HepG2 (cell line): ENCODE data around the gene NEK7. TPM values are rescaled to one million over a fixed set of nuclear protein-coding genes. Genes with fewer than 3 reads are reported as not detected.

ENCODE experiments used
- ATAC-seq: fragments of 200-7000 bp; cut with Tn5 transposase; 3 replicates; pipeline ENCODE4 v1.9.1; 2020; ENCODE audit warnings: mild to moderate bottlenecking, moderate library complexity
- BruUV-seq: library from RNA; stranded (reverse); fragments of 400-500 nt; replicated peaks from 2 replicates; lab custom pipeline; 2021; lab: Mats Ljungman, UMichigan
- CTCF ChIA-PET: fragments of 300-600 bp; formaldehyde crosslinking; extraction: SDS; loops from one replicate; lab custom pipeline; 2021; ENCODE audit warnings: low total read pairs, inconsistent platforms, low intra/inter-chr PET ratio; lab: Yijun Ruan, JAX
- POLR2A ChIA-PET: fragments of 350-600 bp; sonication (Branson Sonifier 250); formaldehyde crosslinking; loops from one replicate; lab custom pipeline; 2020; ENCODE audit warnings: antibody characterized with exemption, inconsistent platforms; lab: Yijun Ruan, JAX
- DNase-seq: peaks from one replicate; pipeline ENCODE4 v3.0.0-alpha.2; 2015; ENCODE audit warnings: low spot score
- FAIRE-seq: peaks from 3 replicates; lab custom pipeline; 2011; peaks lifted over from hg19 to GRCh38; lab: Jason Lieb, UNC
- H2AFZ ChIP-seq: one replicate; pipeline ENCODE4 v1.6.1; 2011; ENCODE audit warnings: low read length, inconsistent platforms
- H3K27ac ChIP-seq: fragments of 300-600 bp; 3 replicates; pipeline ENCODE4 v1.8.0; 2011; ENCODE audit warnings: mixed run types, mild to moderate bottlenecking, mixed read lengths, low read length, inconsistent platforms; ENCODE audit not compliant: insufficient read depth; ENCODE audit errors: extremely low read length
- H3K27me3 ChIP-seq, 2 experiments: fragments of 200-600 bp in 1 of 2; 2 replicates in 1 of 2; 3 replicates in 1 of 2; pipeline versions ENCODE4 v1.6.0 to v1.8.0; 2011; ENCODE audit warnings: low read length in 2 of 2, mild to moderate bottlenecking in 2 of 2, moderate library complexity in 2 of 2, inconsistent platforms in 1 of 2; ENCODE audit not compliant: insufficient read depth in 2 of 2, control insufficient read depth in 1 of 2
- H3K36me3 ChIP-seq, 2 experiments: fragments of 200-600 bp in 1 of 2; replicated peaks in 1 of 2; 2 replicates in 1 of 2; 3 replicates in 1 of 2; pipeline versions ENCODE4 v1.5.1 to v1.8.0; 2011; ENCODE audit warnings: low read length in 2 of 2, inconsistent platforms in 1 of 2; ENCODE audit not compliant: insufficient read depth in 2 of 2, control insufficient read depth in 1 of 2
- H3K4me1 ChIP-seq: 2 replicates; pipeline ENCODE4 v1.5.1; 2012; ENCODE audit warnings: low read length, inconsistent platforms; ENCODE audit not compliant: insufficient read depth
- H3K4me2 ChIP-seq: 2 replicates; pipeline ENCODE4 v1.6.0; 2011; ENCODE audit warnings: low read depth, low read length, inconsistent platforms
- H3K4me3 ChIP-seq, 3 experiments: fragments of 200-600 bp in 1 of 3; sonication (generic), shearing (Covaris generic) in 1 of 3; replicated peaks in 1 of 3; 2 replicates each; pipeline ENCODE4 v1.5.1; 2011 to 2016; ENCODE audit warnings: low read length in 3 of 3, inconsistent platforms in 2 of 3, low read depth in 2 of 3, mild to moderate bottlenecking in 2 of 3, control low read depth in 1 of 3, mixed read lengths in 1 of 3; ENCODE audit not compliant: insufficient read depth in 1 of 3
- H3K79me2 ChIP-seq: one replicate; pipeline ENCODE4 v1.6.1; 2011; ENCODE audit warnings: low read length, inconsistent platforms; ENCODE audit not compliant: insufficient read depth
- H3K9ac ChIP-seq: 2 replicates; pipeline ENCODE4 v1.6.0; 2011; ENCODE audit warnings: mild to moderate bottlenecking, low read depth, low read length, inconsistent platforms; ENCODE audit not compliant: insufficient read depth
- H3K9me3 ChIP-seq: 2 replicates; pipeline ENCODE4 v1.5.1; 2012; ENCODE audit warnings: mild to moderate bottlenecking, low read length
- H4K20me1 ChIP-seq: 2 replicates; pipeline ENCODE4 v1.6.0; 2011; ENCODE audit warnings: inconsistent platforms, mild to moderate bottlenecking, low read length, moderate library complexity; ENCODE audit not compliant: insufficient read depth
- ETS1 ChIP-seq: sonication (generic); formaldehyde crosslinking; IDR thresholded peaks from 2 replicates; pipeline ENCODE4 v1.4.0; 2020; ENCODE audit warnings: missing genetic modification reagents
- FOXA3 ChIP-seq: IDR thresholded peaks from 2 replicates; pipeline ENCODE4 v1.6.1; 2016; ENCODE audit warnings: missing genetic modification reagents, missing compliant biosample characterization
- GATAD1 ChIP-seq: IDR thresholded peaks from 2 replicates; pipeline ENCODE4 v1.6.1; 2016; ENCODE audit warnings: missing genetic modification reagents, missing compliant biosample characterization
- HNF1A ChIP-seq, 2 experiments: sonication (generic) in 1 of 2; formaldehyde crosslinking in 1 of 2; IDR thresholded peaks; 2 replicates each; pipeline versions ENCODE4 v1.4.0 to v1.6.1; 2016 to 2020; ENCODE audit warnings: borderline replicate concordance in 1 of 2, low read depth in 1 of 2, mild to moderate bottlenecking in 1 of 2, missing genetic modification reagents in 1 of 2
- MLLT10 ChIP-seq: sonication (generic); formaldehyde crosslinking; IDR thresholded peaks from 2 replicates; pipeline ENCODE4 v1.4.0; 2020; ENCODE audit warnings: missing genetic modification reagents
- MYC ChIP-seq: sonication (generic); formaldehyde crosslinking; IDR thresholded peaks from 2 replicates; pipeline ENCODE4 v1.9.0; 2021; ENCODE audit warnings: missing genetic modification reagents, borderline replicate concordance
- NFATC3 ChIP-seq: sonication (generic); formaldehyde crosslinking; IDR thresholded peaks from 2 replicates; pipeline ENCODE4 v1.5.1; 2020; ENCODE audit warnings: mild to moderate bottlenecking, missing genetic modification reagents
- PRDM15 ChIP-seq: sonication (generic); formaldehyde crosslinking; IDR thresholded peaks from 2 replicates; pipeline ENCODE4 v1.4.0; 2020; ENCODE audit warnings: missing genetic modification reagents
- THAP7 ChIP-seq: sonication (generic); formaldehyde crosslinking; IDR thresholded peaks from 2 replicates; pipeline ENCODE4 v1.8.1; 2023; ENCODE audit warnings: mild to moderate bottlenecking, missing genetic modification reagents
- UBTF ChIP-seq: sonication (generic); formaldehyde crosslinking; IDR thresholded peaks from 2 replicates; pipeline ENCODE4 v1.4.0; 2020; ENCODE audit warnings: mild to moderate bottlenecking, missing genetic modification reagents
- YEATS4 ChIP-seq: sonication (generic); formaldehyde crosslinking; IDR thresholded peaks from 2 replicates; pipeline ENCODE4 v1.4.0; 2020; ENCODE audit warnings: missing genetic modification reagents, borderline replicate concordance
- ZMAT3 ChIP-seq: sonication (generic); formaldehyde crosslinking; conservative IDR thresholded peaks from 2 replicates; pipeline ENCODE4 v1.7.0; 2021; ENCODE audit warnings: missing genetic modification reagents
- WGBS: methylation state at CpG from one replicate; pipeline ENCODE4 v1.1.6; 2017; ENCODE audit warnings: low lambda C conversion rate; 5-methylcytosine and 5-hydroxymethylcytosine counted together
- in situ Hi-C: cut with HindIII; loops from 2 replicates; pipeline ENCODE4 v1.10.0; 2017; ENCODE audit warnings: low pct_unique_long_range_greater_than_20kb; ENCODE audit not compliant: extremely low pct_ligation_motif_present
- intact Hi-C: fragments of 100-400 bp; cut with micrococcal nuclease; formaldehyde crosslinking; loops from one replicate; pipeline ENCODE4 v1.10.0; 2022; ENCODE audit not compliant: unreplicated experiment
- polyA plus RNA-seq, 8 experiments: library from polyadenylated mRNA; depleted of rRNA in 3 of 8; stranded (reverse) in 7 of 8; unstranded in 1 of 8; fragments of >200 nt; fragmentation: Illumina TruSeq in 4 of 8; extraction: Trizol in 4 of 8; gene quantifications; 2 replicates each; pipeline versions ENCODE4 v1.2.1 to v1.2.3, GENCODE V29; 2011 to 2016; ENCODE audit warnings: low read depth in 4 of 8, missing spikeins in 1 of 8, mixed read lengths in 1 of 8; ENCODE audit not compliant: insufficient read depth in 1 of 8
- total RNA-seq, 5 experiments: library from RNA; depleted of rRNA; stranded (reverse); fragments of >200 nt; fragmentation: Illumina TruSeq; extraction: Trizol; gene quantifications; 2 replicates each; pipeline ENCODE4 v1.2.3, GENCODE V29; 2016; ENCODE audit warnings: low read depth in 1 of 5

Gene NEK7
- total and polyA plus RNA-seq, 2 of the 13 experiments (the other 11 are each of a cell fraction or from before 2014, with no cell fraction given), result 18.1 to 19.2 TPM

- Histone ChIP-seq H3K4me2 (no peak overlapping the region), H3K27ac (no peak overlapping the region), H3K27me3 (no peaks in the 10 kb centered on the region; a peak in 1 of 5 replicates), H3K36me3 (no peaks in the 10 kb centered on the region), H3K9ac (no peak overlapping the region), H3K4me1 (peaks cover 11% of the 10 kb centered on the region; the same call in 1 of the 2 replicates), H4K20me1 (no peaks in the 10 kb centered on the region), H3K79me2 (no peaks in the 10 kb centered on the region), H3K4me3 (no peak overlapping the region), H3K9me3 (no peaks in the 10 kb centered on the region), H2AFZ (no peak overlapping the region)
- POLR2A ChIA-PET, result no interaction called here
- no peak for DNase-seq
- CTCF ChIA-PET, result no interaction called here
- no TSS peak for BruUV-seq
- no peak for FAIRE-seq
- intact Hi-C loops, result loop anchor here (10.0 kb wide), 1 partner anchor 133 kb away; the partner anchor contains the start of gene NEK7
- in situ Hi-C loops, result no loop called here
- 94% methylated on average over 4 of the region's 4 CpGs for WGBS
- ATAC-seq, result no peak
- TF ChIP-seq GATAD1 (CRISPR knock-in tag), result no peak
- no peak for TF ChIP-seq HNF1A (IDR thresholded peaks at IDR 0.05; ENCODE audit: low read depth)
- no peak for TF ChIP-seq HNF1A (CRISPR knock-in tag; IDR thresholded peaks at IDR 0.05; ENCODE audit: borderline replicate concordance)
- no peak for TF ChIP-seq YEATS4
- TF ChIP-seq UBTF, result no peak
- no peak for TF ChIP-seq NFATC3 (CRISPR knock-in tag)
- no peak for TF ChIP-seq ETS1 (CRISPR knock-in tag)
- TF ChIP-seq THAP7 (CRISPR knock-in tag), result no peak
- no peak for TF ChIP-seq MYC (CRISPR knock-in tag)
- no peak for TF ChIP-seq MLLT10 (CRISPR knock-in tag)
- no peak for TF ChIP-seq ZMAT3 (CRISPR knock-in tag)
- no peak for TF ChIP-seq PRDM15 (CRISPR knock-in tag)
- TF ChIP-seq FOXA3 (CRISPR knock-in tag), result no peak
Observed at GRCh38 chr1:198287916-198288315, 131.1 kb downstream of the NEK7 start.
